ENCODE data around the gene ZNF326.
"Not testable (repeated sequence)": the region's sequence is repeated elsewhere in the genome, so short reads cannot be mapped to it uniquely, and the experiment has no call there.

The ZNF326 gene

GRCh38 chr1:90043586-90043985, 48.7 kb downstream of the ZNF326 start:
- ChIA-PET POLR2A (no interaction called here), CTCF (interaction anchor here (1.1 to 2.1 kb wide), 3 partner anchors 9 to 31 kb away, joined by 3 to 6 read pairs (median 5); no protein-coding TSS in a partner anchor)
- no peak for TF ChIP-seq CTCF (IDR thresholded peaks at IDR 0.05; ENCODE audit: control extremely low read depth, extremely low read depth, low read depth, missing control alignments)
- DNase-seq (ENCODE audit: extremely low spot score): no peak

DNA sequence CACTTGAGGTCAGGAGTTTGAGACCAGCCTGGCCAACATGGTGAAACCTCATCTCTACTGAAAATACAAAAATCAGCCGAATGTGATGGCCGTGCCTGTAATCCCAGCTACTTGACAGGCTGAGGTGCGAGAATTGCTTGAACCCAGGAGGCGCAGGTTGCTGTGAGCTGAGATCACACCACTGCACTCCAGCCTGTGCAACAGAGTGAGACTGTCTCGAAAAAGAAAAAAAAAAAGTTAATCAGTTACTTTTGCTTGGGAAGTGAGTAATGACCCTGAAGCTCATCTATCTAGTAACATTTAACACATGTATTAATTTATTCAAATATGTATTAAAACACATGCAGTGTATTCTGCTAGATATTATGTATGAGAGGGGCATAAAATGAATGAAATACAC, 49.4 kb downstream of the ZNF326 start:
- ChIA-PET CTCF (interaction anchor here (1.3 to 2.1 kb wide), 3 partner anchors 10 to 15 kb away, joined by 5 to 6 read pairs (median 5); no protein-coding TSS in a partner anchor), POLR2A (no interaction called here)
- DNase-seq (ENCODE audit: extremely low spot score): no peak
- no peak for TF ChIP-seq CTCF (IDR thresholded peaks at IDR 0.05; ENCODE audit: control extremely low read depth, extremely low read depth, low read depth, missing control alignments)

- POLR2A ChIA-PET: no interaction called here
- CTCF ChIA-PET: interaction anchor here (0.8 to 1.9 kb wide), 7 partner anchors 9 to 22 kb away, joined by 3 to 6 read pairs (median 4); no protein-coding TSS in a partner anchor
- peak; percentile 13 for DNase-seq (ENCODE audit: extremely low spot score)
- peak; percentile 48 for TF ChIP-seq CTCF (IDR thresholded peaks at IDR 0.05; ENCODE audit: control extremely low read depth, extremely low read depth, low read depth, missing control alignments)
Measured at GRCh38 chr1:90045853-90046563, 51.1 kb downstream of the ZNF326 start.

DNA sequence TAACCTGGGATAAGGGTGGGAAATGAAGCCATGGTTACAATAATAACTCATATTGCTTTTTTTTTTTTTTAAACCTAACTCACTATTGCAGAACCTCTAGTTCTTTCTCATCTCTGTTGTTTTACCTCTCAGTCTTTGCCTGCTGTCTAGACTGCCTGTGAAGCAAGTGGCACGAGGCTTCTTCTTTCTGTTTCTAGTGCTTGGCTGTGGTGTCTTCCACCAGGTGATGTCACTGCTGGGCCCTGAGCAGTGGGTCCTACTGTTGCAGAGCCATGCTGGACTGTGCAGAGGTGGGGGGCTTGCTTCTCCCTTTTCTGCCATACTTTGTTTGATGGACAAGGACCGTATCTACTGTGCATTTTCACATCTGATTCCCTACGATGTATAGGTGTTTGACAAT, 51.7 kb downstream of the ZNF326 start:
- peak; percentile 18 for DNase-seq (ENCODE audit: extremely low spot score)
- CTCF ChIA-PET: interaction anchor here (0.8 to 1.9 kb wide), 3 partner anchors 12 to 21 kb away, joined by 3 to 6 read pairs (median 4); no protein-coding TSS in a partner anchor
- POLR2A ChIA-PET: no interaction called here
- peak; percentile 3 for TF ChIP-seq CTCF (IDR thresholded peaks at IDR 0.05; ENCODE audit: control extremely low read depth, extremely low read depth, low read depth, missing control alignments)

DNA sequence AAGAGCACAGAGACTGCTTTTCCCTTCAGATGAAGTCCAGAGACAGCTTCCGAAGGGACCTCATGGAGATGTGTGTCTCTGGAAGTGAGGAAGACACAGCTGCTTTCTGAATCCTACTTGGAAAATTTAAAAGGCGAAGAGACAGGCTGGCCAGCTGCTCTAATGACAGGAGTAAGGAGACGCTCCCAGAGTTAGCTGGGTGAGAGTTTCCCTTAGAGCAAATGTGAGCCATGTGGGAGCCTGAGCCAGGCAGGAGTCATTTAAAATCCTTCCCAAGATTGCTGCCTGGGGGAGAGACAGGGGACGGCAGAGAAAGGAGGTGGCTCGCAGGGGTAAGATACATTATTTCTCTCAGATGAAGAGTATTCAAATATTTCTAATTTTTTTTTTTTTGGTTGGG, 53.1 kb downstream of the ZNF326 start:
- ChIA-PET CTCF (no interaction called here), POLR2A (no interaction called here)
- TF ChIP-seq CTCF (IDR thresholded peaks at IDR 0.05; ENCODE audit: control extremely low read depth, extremely low read depth, low read depth, missing control alignments): no peak
- no peak for DNase-seq (ENCODE audit: extremely low spot score)

DNA sequence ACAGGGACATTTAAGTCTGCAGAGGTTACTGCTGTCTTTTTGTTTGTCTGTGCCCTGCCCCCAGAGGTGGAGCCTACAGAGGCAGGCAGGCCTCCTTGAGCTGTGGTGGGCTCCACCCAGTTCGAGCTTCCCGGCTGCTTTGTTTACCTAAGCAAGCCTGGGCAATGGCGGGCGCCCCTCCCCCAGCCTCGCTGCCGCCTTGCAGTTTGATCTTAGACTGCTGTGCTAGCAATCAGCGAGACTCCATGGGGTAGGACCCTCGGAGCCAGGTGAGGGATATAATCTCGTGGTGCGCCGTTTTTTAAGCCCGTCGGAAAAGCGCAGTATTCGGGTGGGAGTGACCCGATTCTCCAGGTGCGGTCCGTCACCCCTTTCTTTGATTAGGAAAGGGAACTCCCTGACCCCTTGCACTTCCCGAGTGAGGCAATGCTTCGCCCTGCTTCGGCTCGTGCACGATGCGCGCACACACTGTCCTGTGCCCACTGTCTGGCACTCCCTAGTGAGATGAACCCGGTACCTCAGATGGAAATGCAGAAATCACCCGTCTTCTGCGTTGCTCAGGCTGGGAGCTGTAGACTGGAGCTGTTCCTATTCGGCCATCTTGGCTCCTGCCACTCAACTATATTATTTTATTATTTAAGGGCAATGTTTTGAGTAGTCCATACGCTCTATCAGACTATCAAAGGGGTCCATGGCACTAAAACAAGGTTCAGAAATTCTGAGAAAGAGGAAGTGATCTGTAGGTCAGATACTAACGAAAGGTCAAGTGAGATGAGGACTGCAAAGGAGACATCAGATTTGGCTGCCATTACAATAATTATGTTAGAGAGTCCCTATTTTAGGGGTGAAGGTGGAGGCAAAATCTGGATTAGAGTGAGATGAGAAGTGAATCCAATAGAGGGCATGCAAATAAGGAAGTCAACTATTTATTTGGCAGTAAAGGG, 68.1 kb downstream of the ZNF326 start:
- POLR2A ChIA-PET; DNase-seq (ENCODE audit: extremely low spot score); CTCF ChIA-PET: not testable (repeated sequence)

GRCh38 chr1:90064109-90064508, 69.2 kb downstream of the ZNF326 start:
- CTCF ChIA-PET: interaction anchor here (1.1 kb wide), 1 partner anchor 19 kb away, joined by 3 read pairs; no protein-coding TSS in a partner anchor
- POLR2A ChIA-PET; DNase-seq (ENCODE audit: extremely low spot score): not testable (repeated sequence)

Measured in GM10248 (cell line).